WTC11 (cell line): ENCODE results near the gene TBC1D14. TPM values are rescaled to one million over a fixed set of nuclear protein-coding genes. Genes with fewer than 3 reads are reported as not detected.

Experiments used
- ATF1 ChIP-seq: sonication (generic); formaldehyde crosslinking; IDR thresholded peaks from 2 replicates; pipeline ENCODE4 v1.8.1; 2023; ENCODE audit warnings: mild to moderate bottlenecking, moderate library complexity, missing genetic modification reagents
- CBFB ChIP-seq: sonication (generic); formaldehyde crosslinking; IDR thresholded peaks from 2 replicates; pipeline ENCODE4 v1.8.1; 2022; ENCODE audit warnings: mild to moderate bottlenecking, low read depth, missing genetic modification reagents
- CREM ChIP-seq: sonication (generic); formaldehyde crosslinking; IDR thresholded peaks from 2 replicates; pipeline ENCODE4 v1.8.1; 2022; ENCODE audit warnings: mild to moderate bottlenecking, missing genetic modification reagents, moderate library complexity
- FOXP1 ChIP-seq: sonication (generic); formaldehyde crosslinking; IDR thresholded peaks from 2 replicates; pipeline ENCODE4 v1.8.0; 2022; ENCODE audit warnings: missing genetic modification reagents, mild to moderate bottlenecking, moderate library complexity, borderline replicate concordance
- JAZF1 ChIP-seq: fragments of 250-450 bp; sonication (Bioruptor Pico); IDR thresholded peaks from 2 replicates; pipeline ENCODE4 v1.9.0; 2021; ENCODE audit warnings: moderate library complexity, mild to moderate bottlenecking, inconsistent platforms
- MXD4 ChIP-seq: fragments of 250-450 bp; sonication (Bioruptor Pico); IDR thresholded peaks from 2 replicates; pipeline ENCODE4 v1.8.0; 2021; ENCODE audit warnings: mild to moderate bottlenecking, moderate library complexity, borderline replicate concordance
- NFE2L1 ChIP-seq: sonication (generic); formaldehyde crosslinking; IDR thresholded peaks from 2 replicates; pipeline ENCODE4 v1.8.1; 2023; ENCODE audit warnings: missing genetic modification reagents
- RORB ChIP-seq: fragments of 250-450 bp; sonication (Bioruptor Pico); IDR thresholded peaks from 2 replicates; pipeline ENCODE4 v1.9.0; 2021; ENCODE audit warnings: mild to moderate bottlenecking
- SP1 ChIP-seq: sonication (generic); formaldehyde crosslinking; conservative IDR thresholded peaks from 2 replicates; pipeline ENCODE4 v1.8.1; 2022; ENCODE audit warnings: missing genetic modification reagents
- ZNF219 ChIP-seq: sonication (generic); formaldehyde crosslinking; IDR thresholded peaks from 2 replicates; pipeline ENCODE4 v1.8.0; 2023; ENCODE audit warnings: missing genetic modification reagents, mild to moderate bottlenecking, borderline replicate concordance
- ZNF263 ChIP-seq: sonication (generic); formaldehyde crosslinking; IDR thresholded peaks from 2 replicates; pipeline ENCODE4 v1.8.1; 2022; ENCODE audit warnings: low read depth, mild to moderate bottlenecking, moderate library complexity, missing genetic modification reagents
- total RNA-seq: library from RNA; stranded (reverse); gene quantifications from 3 replicates; pipeline ENCODE4 v1.2.3, GENCODE V29; 2021
- TF ChIP-seq, protein P1 (sequence below): sonication (generic); formaldehyde crosslinking; IDR thresholded peaks from 2 replicates; pipeline ENCODE4 v1.8.1; 2023; ENCODE audit warnings: mild to moderate bottlenecking, missing genetic modification reagents
- TF ChIP-seq, protein P2 (sequence below): sonication (generic); formaldehyde crosslinking; IDR thresholded peaks from 2 replicates; pipeline ENCODE4 v1.8.1; 2023; ENCODE audit warnings: mild to moderate bottlenecking, missing genetic modification reagents, moderate library complexity
- TF ChIP-seq, protein P3 (sequence below): sonication (generic); formaldehyde crosslinking; IDR thresholded peaks from 2 replicates; pipeline ENCODE4 v1.8.1; 2022; ENCODE audit warnings: mild to moderate bottlenecking, moderate library complexity, missing genetic modification reagents
- TF ChIP-seq, protein P4 (sequence below): sonication (generic); formaldehyde crosslinking; conservative IDR thresholded peaks from 2 replicates; pipeline ENCODE4 v1.8.1; 2022; ENCODE audit warnings: mild to moderate bottlenecking, missing genetic modification reagents
- TF ChIP-seq, protein P5 (sequence below): fragments of 250-450 bp; sonication (Bioruptor Pico); IDR thresholded peaks from 2 replicates; pipeline ENCODE4 v1.9.0; 2021; ENCODE audit warnings: moderate library complexity, mild to moderate bottlenecking, inconsistent platforms, borderline replicate concordance
- TF ChIP-seq, protein P6 (sequence below): sonication (generic); formaldehyde crosslinking; IDR thresholded peaks from 2 replicates; pipeline ENCODE4 v1.8.1; 2022; ENCODE audit warnings: missing genetic modification reagents, borderline replicate concordance
- TF ChIP-seq, protein P7 (sequence below): sonication (generic); formaldehyde crosslinking; IDR thresholded peaks from 2 replicates; pipeline ENCODE4 v1.8.0; 2023; ENCODE audit warnings: mild to moderate bottlenecking, missing genetic modification reagents

The TBC1D14 gene
- total RNA-seq, 1 experiment from 2014 or later, result 45.1 TPM

DNA sequence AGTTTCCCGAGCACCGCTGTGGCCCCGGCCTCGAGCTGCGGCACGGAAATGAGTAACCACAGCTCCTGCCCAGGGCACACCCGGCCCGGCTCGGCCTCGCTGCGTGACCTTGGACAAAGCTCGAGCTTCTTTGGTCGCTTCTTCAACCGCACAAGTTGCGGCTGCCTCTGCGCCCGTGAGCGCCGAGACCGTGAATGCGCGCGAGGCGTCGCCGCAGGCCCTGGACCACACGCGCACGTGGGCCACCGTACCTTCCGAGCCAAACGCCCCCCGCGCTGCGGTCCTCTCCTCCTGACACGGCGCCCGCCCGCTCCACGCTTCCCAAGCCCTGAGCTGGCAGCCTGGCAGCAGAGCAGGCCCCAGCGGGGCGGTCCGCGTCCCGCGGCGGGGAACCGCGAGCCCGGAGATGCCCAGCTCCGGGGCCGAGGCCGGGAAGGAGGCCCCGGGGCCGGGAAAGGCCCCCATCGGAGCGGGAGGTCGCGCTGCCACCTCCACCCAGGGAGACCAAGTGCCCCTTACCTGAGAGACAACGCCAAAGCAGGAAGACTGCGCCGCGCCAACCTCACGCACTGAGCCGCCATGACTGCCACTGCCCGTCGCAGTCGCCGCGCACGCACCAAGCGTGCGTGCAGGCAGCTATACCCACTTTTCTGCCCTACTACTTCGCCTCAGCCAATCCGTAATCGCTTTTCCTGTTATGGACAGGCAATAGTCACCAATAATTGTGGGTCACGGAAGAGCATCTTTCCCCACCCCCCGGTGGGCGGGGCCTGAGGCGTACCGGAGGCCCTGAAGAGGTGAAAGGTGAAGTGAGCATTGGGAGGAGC, 158.0 kb downstream of the TBC1D14 start, which contains the start of gene GRPEL1 (continued):
- TF ChIP-seq, protein P1, sequence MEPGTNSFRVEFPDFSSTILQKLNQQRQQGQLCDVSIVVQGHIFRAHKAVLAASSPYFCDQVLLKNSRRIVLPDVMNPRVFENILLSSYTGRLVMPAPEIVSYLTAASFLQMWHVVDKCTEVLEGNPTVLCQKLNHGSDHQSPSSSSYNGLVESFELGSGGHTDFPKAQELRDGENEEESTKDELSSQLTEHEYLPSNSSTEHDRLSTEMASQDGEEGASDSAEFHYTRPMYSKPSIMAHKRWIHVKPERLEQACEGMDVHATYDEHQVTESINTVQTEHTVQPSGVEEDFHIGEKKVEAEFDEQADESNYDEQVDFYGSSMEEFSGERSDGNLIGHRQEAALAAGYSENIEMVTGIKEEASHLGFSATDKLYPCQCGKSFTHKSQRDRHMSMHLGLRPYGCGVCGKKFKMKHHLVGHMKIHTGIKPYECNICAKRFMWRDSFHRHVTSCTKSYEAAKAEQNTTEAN (CRISPR knock-in tag), result no peak
- TF ChIP-seq, protein P2, sequence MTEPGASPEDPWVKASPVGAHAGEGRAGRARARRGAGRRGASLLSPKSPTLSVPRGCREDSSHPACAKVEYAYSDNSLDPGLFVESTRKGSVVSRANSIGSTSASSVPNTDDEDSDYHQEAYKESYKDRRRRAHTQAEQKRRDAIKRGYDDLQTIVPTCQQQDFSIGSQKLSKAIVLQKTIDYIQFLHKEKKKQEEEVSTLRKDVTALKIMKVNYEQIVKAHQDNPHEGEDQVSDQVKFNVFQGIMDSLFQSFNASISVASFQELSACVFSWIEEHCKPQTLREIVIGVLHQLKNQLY (CRISPR knock-in tag), result no peak
- TF ChIP-seq, protein P3, sequence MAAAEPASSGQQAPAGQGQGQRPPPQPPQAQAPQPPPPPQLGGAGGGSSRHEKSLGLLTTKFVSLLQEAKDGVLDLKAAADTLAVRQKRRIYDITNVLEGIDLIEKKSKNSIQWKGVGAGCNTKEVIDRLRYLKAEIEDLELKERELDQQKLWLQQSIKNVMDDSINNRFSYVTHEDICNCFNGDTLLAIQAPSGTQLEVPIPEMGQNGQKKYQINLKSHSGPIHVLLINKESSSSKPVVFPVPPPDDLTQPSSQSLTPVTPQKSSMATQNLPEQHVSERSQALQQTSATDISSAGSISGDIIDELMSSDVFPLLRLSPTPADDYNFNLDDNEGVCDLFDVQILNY (CRISPR knock-in tag), result no peak
- TF ChIP-seq, protein P4, sequence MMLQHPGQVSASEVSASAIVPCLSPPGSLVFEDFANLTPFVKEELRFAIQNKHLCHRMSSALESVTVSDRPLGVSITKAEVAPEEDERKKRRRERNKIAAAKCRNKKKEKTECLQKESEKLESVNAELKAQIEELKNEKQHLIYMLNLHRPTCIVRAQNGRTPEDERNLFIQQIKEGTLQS, result no peak
- TF ChIP-seq ATF1 (CRISPR knock-in tag), result no peak
- TF ChIP-seq CBFB (CRISPR knock-in tag), result no peak
- no peak for TF ChIP-seq MXD4 (CRISPR knock-in tag)
- no peak for TF ChIP-seq NFE2L1 (CRISPR knock-in tag)
- TF ChIP-seq ZNF219 (CRISPR knock-in tag), result 0 out of 2 replicates have a peak, but pooled peaks have one; percentile 39
- TF ChIP-seq ZNF263 (CRISPR knock-in tag), result no peak
- TF ChIP-seq, protein P5, sequence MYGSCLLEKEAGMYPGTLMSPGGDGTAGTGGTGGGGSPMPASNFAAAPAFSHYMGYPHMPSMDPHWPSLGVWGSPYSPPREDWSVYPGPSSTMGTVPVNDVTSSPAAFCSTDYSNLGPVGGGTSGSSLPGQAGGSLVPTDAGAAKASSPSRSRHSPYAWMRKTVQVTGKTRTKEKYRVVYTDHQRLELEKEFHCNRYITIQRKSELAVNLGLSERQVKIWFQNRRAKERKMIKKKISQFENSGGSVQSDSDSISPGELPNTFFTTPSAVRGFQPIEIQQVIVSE (CRISPR knock-in tag), result no peak; the same call in 1 of the 2 replicates
- peak; percentile 68; the same call in 1 of the 2 replicates for TF ChIP-seq FOXP1 (CRISPR knock-in tag)
- TF ChIP-seq, protein P6, sequence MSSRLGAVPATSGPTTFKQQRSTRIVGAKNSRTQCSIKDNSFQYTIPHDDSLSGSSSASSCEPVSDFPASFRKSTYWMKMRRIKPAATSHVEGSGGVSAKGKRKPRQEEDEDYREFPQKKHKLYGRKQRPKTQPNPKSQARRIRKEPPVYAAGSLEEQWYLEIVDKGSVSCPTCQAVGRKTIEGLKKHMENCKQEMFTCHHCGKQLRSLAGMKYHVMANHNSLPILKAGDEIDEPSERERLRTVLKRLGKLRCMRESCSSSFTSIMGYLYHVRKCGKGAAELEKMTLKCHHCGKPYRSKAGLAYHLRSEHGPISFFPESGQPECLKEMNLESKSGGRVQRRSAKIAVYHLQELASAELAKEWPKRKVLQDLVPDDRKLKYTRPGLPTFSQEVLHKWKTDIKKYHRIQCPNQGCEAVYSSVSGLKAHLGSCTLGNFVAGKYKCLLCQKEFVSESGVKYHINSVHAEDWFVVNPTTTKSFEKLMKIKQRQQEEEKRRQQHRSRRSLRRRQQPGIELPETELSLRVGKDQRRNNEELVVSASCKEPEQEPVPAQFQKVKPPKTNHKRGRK (CRISPR knock-in tag), result no peak
- no peak for TF ChIP-seq RORB (CRISPR knock-in tag)
- no peak for TF ChIP-seq JAZF1 (CRISPR knock-in tag)
- TF ChIP-seq SP1 (CRISPR knock-in tag), result peak; percentile 85
- TF ChIP-seq CREM, result no peak
- TF ChIP-seq, protein P7, sequence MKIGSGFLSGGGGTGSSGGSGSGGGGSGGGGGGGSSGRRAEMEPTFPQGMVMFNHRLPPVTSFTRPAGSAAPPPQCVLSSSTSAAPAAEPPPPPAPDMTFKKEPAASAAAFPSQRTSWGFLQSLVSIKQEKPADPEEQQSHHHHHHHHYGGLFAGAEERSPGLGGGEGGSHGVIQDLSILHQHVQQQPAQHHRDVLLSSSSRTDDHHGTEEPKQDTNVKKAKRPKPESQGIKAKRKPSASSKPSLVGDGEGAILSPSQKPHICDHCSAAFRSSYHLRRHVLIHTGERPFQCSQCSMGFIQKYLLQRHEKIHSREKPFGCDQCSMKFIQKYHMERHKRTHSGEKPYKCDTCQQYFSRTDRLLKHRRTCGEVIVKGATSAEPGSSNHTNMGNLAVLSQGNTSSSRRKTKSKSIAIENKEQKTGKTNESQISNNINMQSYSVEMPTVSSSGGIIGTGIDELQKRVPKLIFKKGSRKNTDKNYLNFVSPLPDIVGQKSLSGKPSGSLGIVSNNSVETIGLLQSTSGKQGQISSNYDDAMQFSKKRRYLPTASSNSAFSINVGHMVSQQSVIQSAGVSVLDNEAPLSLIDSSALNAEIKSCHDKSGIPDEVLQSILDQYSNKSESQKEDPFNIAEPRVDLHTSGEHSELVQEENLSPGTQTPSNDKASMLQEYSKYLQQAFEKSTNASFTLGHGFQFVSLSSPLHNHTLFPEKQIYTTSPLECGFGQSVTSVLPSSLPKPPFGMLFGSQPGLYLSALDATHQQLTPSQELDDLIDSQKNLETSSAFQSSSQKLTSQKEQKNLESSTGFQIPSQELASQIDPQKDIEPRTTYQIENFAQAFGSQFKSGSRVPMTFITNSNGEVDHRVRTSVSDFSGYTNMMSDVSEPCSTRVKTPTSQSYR (CRISPR knock-in tag), result no peak; the same call in 1 of the 2 replicates
